Astrocyte (in vitro differentiated cells and primary cell): ENCODE data around the gene TMEM198. TPM values are rescaled to one million over a fixed set of nuclear protein-coding genes. Genes with fewer than 3 reads are reported as not detected.
A peak's percentile ranks its signal among the peaks of the same experiment; 100 is the strongest.

ENCODE experiments used
- DNase-seq: peaks from one replicate; pipeline ENCODE4 v3.0.0-alpha.2; 2010; ENCODE audit warnings: low read depth
- FAIRE-seq: peaks from 2 replicates; lab custom pipeline; 2011; peaks lifted over from hg19 to GRCh38; lab: Jason Lieb, UNC
- H2AFZ ChIP-seq: 2 replicates; pipeline ENCODE4 v1.6.0; 2012; ENCODE audit warnings: low read depth, low read length, inconsistent platforms
- H3K27ac ChIP-seq: 2 replicates; pipeline ENCODE4 v1.5.1; 2011; ENCODE audit warnings: low read depth, low read length, inconsistent platforms
- H3K27me3 ChIP-seq: 2 replicates; pipeline ENCODE4 v1.6.0; 2011; ENCODE audit warnings: low read length, inconsistent platforms; ENCODE audit not compliant: insufficient read depth
- H3K36me3 ChIP-seq: 2 replicates; pipeline ENCODE4 v1.5.1; 2011; ENCODE audit warnings: low read length, inconsistent platforms; ENCODE audit not compliant: insufficient read depth
- H3K4me1 ChIP-seq: 2 replicates; pipeline ENCODE4 v1.5.1; 2011; ENCODE audit warnings: low read length, inconsistent platforms; ENCODE audit not compliant: insufficient read depth
- H3K4me2 ChIP-seq: 2 replicates; pipeline ENCODE4 v1.6.0; 2012; ENCODE audit warnings: low read length, inconsistent platforms
- H3K4me3 ChIP-seq: 2 replicates; pipeline ENCODE4 v1.5.1; 2011; ENCODE audit warnings: low read depth, mild to moderate bottlenecking, low read length, inconsistent platforms; ENCODE audit not compliant: insufficient read depth
- H3K79me2 ChIP-seq: 2 replicates; pipeline ENCODE4 v1.6.0; 2012; ENCODE audit warnings: mild to moderate bottlenecking, low read length, inconsistent platforms; ENCODE audit not compliant: insufficient read depth
- H3K9ac ChIP-seq: 2 replicates; pipeline ENCODE4 v1.6.0; 2012; ENCODE audit warnings: mild to moderate bottlenecking, low read length, inconsistent platforms
- H3K9me3 ChIP-seq: 2 replicates; pipeline ENCODE4 v1.5.1; 2012; ENCODE audit warnings: low read depth, mild to moderate bottlenecking, low read length, inconsistent platforms; ENCODE audit not compliant: insufficient read depth
- H4K20me1 ChIP-seq: 2 replicates; pipeline ENCODE4 v1.6.0; 2012; ENCODE audit warnings: low read length, inconsistent platforms; ENCODE audit not compliant: insufficient read depth
- H3K27ac Mint-ChIP-seq: one replicate; pipeline ENCODE4 v1.8.0; 2021; ENCODE audit warnings: mild to moderate bottlenecking, mixed read lengths; ENCODE audit not compliant: unreplicated experiment
- H3K27me3 Mint-ChIP-seq: one replicate; pipeline ENCODE4 v1.8.0; 2021; ENCODE audit warnings: low read depth, mixed read lengths; ENCODE audit not compliant: unreplicated experiment
- H3K36me3 Mint-ChIP-seq: one replicate; pipeline ENCODE4 v1.8.0; 2021; ENCODE audit warnings: low read depth, mixed read lengths; ENCODE audit not compliant: unreplicated experiment
- H3K4me1 Mint-ChIP-seq: one replicate; pipeline ENCODE4 v1.8.0; 2021; ENCODE audit warnings: low read depth, mixed read lengths; ENCODE audit not compliant: unreplicated experiment
- H3K4me3 Mint-ChIP-seq: one replicate; pipeline ENCODE4 v1.8.0; 2021; ENCODE audit warnings: mild to moderate bottlenecking, moderate library complexity, mixed read lengths; ENCODE audit not compliant: unreplicated experiment
- H3K9me3 Mint-ChIP-seq: one replicate; pipeline ENCODE4 v1.8.0; 2021; ENCODE audit warnings: mild to moderate bottlenecking, mixed read lengths; ENCODE audit not compliant: unreplicated experiment
- EZH2 ChIP-seq: IDR thresholded peaks from 2 replicates; pipeline ENCODE4 v1.6.1; 2012; ENCODE audit warnings: mild to moderate bottlenecking, low read length, inconsistent platforms; ENCODE audit not compliant: insufficient read depth
- total RNA-seq: library from RNA; stranded (reverse); gene quantifications from 2 replicates; pipeline ENCODE4 v1.2.1, GENCODE V29; 2021
- TF ChIP-seq, protein P1 (sequence below): IDR thresholded peaks from 2 replicates; pipeline ENCODE4 v1.5.1; 2011; ENCODE audit warnings: low read depth, mild to moderate bottlenecking, inconsistent platforms, low read length, moderate library complexity; ENCODE audit not compliant: insufficient read depth

TMEM198 gene
- total RNA-seq, 1 donor from 2014 or later, result 3.8 TPM

DNA sequence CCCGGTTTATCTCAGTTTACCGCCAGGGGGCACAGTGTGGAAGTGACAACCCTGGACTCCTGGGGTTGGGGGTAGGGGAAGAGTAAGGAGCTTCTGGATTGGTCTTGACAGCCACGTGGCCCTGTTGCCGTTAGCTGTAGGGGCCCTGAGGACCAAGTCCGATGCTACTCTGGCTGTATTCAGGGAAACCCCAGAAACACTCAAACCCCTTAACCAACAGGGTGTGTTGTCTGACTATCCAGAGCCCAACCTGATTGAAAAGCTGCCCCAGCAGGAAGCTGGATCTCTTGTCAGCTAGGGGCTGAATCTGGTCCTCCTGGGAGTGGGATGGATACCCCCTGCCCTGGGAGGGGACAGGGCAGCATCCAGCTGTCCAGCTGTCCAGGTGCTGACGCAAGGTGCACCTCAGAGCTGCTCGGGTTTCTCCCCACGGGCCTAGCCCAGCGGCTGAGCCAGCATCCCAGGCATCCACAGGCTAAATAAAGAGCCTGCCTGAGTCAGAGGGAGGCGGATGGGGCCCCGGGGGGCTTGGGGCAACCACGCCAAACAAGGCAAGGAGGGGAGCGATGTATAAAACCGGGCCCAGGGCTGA, 48.2 kb upstream of the TMEM198 start:
- no peaks in the 10 kb centered on the region for H3K9me3 ChIP-seq
- peaks cover 13% of the 10 kb centered on the region for H3K4me1 Mint-ChIP-seq
- H3K9me3 Mint-ChIP-seq, result peaks cover 2% of the 10 kb centered on the region
- H3K36me3 Mint-ChIP-seq, result peaks cover 8% of the 10 kb centered on the region
- no peaks in the 10 kb centered on the region for H3K36me3 ChIP-seq
- TF ChIP-seq EZH2, result no peak
- TF ChIP-seq, protein P1, sequence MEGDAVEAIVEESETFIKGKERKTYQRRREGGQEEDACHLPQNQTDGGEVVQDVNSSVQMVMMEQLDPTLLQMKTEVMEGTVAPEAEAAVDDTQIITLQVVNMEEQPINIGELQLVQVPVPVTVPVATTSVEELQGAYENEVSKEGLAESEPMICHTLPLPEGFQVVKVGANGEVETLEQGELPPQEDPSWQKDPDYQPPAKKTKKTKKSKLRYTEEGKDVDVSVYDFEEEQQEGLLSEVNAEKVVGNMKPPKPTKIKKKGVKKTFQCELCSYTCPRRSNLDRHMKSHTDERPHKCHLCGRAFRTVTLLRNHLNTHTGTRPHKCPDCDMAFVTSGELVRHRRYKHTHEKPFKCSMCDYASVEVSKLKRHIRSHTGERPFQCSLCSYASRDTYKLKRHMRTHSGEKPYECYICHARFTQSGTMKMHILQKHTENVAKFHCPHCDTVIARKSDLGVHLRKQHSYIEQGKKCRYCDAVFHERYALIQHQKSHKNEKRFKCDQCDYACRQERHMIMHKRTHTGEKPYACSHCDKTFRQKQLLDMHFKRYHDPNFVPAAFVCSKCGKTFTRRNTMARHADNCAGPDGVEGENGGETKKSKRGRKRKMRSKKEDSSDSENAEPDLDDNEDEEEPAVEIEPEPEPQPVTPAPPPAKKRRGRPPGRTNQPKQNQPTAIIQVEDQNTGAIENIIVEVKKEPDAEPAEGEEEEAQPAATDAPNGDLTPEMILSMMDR, result peak; percentile 60
- peaks cover 39% of the 10 kb centered on the region for H3K27me3 Mint-ChIP-seq
- H3K4me2 ChIP-seq, result peak overlapping the region; percentile 13
- no peaks in the 10 kb centered on the region for H4K20me1 ChIP-seq
- no peak overlapping the region for H3K27ac ChIP-seq
- no peak overlapping the region for H3K4me3 ChIP-seq
- DNase-seq (peak; percentile 66), FAIRE-seq (no peak)
- H3K27ac Mint-ChIP-seq, result no peak overlapping the region
- H3K4me3 Mint-ChIP-seq, result no peak overlapping the region
- H2AFZ ChIP-seq, result no peak overlapping the region
- H3K4me1 ChIP-seq, result peaks cover 34% of the 10 kb centered on the region
- peaks cover 15% of the 10 kb centered on the region for H3K27me3 ChIP-seq
- no peak overlapping the region for H3K9ac ChIP-seq
- H3K79me2 ChIP-seq, result peaks cover 18% of the 10 kb centered on the region

DNA sequence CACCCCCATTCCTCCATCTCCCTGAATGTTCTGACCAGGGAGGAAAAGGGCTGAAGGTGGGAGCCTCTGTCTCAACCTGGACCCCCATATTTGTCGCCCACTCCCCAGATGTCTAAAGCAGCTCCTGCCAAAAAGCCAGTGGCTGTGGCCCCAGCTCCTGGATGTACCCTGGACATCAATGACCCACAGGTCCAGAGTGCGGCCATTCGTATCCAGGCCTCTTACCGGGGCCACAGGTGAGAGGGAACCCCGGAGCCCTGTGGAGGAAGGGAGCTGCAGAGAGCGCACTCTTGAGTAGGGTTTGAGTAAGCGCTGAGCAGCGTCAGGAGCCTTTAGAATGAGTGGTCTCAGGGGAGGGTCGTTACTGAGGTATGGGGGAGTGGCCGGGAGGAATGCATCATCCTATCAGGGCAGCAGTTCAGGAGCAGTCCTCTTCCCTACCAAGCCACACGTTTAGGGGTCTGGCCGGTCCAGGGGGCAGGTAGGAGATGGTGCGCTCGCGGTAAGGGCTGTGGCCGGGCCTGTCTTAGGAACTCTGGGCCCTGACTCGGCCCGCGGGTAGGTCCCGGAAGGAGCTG, 47.5 kb upstream of the TMEM198 start:
- no peak for FAIRE-seq
- H3K27ac Mint-ChIP-seq, result peak overlapping the region; percentile 53

More for the DNA sequence above, 47.5 kb upstream of the TMEM198 start:
- peaks cover 2% of the 10 kb centered on the region for H3K9me3 Mint-ChIP-seq
- no peak for DNase-seq
- H3K4me1 ChIP-seq, result peaks cover 39% of the 10 kb centered on the region
- H3K36me3 Mint-ChIP-seq, result peaks cover 9% of the 10 kb centered on the region
- H3K79me2 ChIP-seq, result peaks cover 18% of the 10 kb centered on the region
- H3K4me2 ChIP-seq, result peak overlapping the region; percentile 98
- H3K4me1 Mint-ChIP-seq, result peaks cover 16% of the 10 kb centered on the region
- H3K4me3 ChIP-seq, result no peak overlapping the region
- no peaks in the 10 kb centered on the region for H3K9me3 ChIP-seq
- no peak for TF ChIP-seq EZH2
- TF ChIP-seq, protein P1, result no peak
- H3K27me3 ChIP-seq, result peaks cover 15% of the 10 kb centered on the region
- no peak overlapping the region for H3K9ac ChIP-seq
- H3K4me3 Mint-ChIP-seq, result no peak overlapping the region
- peaks cover 39% of the 10 kb centered on the region for H3K27me3 Mint-ChIP-seq
- H3K36me3 ChIP-seq, result no peaks in the 10 kb centered on the region
- no peak overlapping the region for H3K27ac ChIP-seq
- H2AFZ ChIP-seq, result peak overlapping the region; percentile 65
- no peaks in the 10 kb centered on the region for H4K20me1 ChIP-seq
